ENCODE results near the gene BAMBI.

Gene BAMBI

GRCh38 chr10:28705472-28705871, 28.2 kb downstream of the BAMBI start:
- no peak for DNase-seq (ENCODE audit: low spot score)

GRCh38 chr10:28709001-28709710, 31.8 kb downstream of the BAMBI start:
- DNase-seq (ENCODE audit: low spot score), result no peak

- no peak for DNase-seq (ENCODE audit: low spot score)
Observed at GRCh38 chr10:28710202-28710886, 33.0 kb downstream of the BAMBI start.

GRCh38 chr10:28711041-28711440, 33.7 kb downstream of the BAMBI start:
- DNase-seq (ENCODE audit: low spot score), result no peak

DNA sequence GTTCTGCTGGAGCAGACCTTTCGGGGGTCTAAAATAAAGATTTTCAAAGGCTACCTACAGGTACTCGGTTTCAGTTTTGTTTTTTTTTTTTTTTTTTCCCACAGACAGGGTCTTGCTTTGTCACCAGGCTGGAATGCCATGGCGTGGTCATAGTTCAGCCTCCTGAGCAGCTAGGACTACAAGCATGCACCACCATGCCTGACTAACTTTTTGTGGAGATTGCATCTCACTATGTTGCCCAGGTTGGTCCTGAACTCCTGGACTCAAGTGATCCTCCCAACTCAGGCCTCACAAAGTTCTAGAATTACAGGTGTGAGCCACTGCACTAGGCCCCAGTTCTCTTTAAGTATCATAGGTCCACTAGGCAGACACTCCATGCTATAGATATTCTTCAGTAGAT, 34.5 kb downstream of the BAMBI start:
- no peak for DNase-seq (ENCODE audit: low spot score)

DNA sequence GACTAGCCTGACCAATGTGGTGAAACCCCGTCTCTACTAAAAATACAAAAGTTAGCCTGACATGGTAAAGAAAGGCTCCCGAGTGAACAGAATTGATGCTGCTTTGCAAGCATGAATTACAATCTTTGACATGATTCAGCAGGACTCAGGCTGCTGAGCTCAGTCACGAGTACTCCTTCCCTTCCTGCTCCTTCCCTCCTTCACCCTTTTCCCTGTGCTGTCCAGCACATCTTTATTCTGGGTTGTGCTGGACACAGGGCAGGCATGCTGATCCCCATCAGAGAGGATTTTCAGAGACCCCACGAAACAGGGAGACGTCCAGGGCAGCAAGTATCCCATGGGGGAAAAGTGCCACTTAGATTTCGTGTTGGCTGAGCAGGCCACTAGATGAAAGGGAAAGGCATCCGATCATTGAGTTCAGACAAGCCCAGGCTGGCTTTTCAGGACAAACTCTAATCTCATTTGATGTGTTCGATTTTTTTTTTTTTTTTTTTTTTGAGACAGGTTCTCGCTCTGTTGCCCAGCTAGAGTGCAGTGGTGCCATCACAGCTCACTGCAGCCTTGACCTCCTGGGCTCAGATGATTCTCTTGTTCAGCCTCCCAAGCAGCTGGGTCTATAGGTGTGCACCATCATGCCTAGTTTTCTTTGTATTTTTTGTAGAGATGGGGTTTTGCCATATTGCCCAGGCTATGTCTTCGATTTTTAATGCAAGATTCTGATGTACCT, 36.5 kb downstream of the BAMBI start:
- no peak for DNase-seq (ENCODE audit: low spot score)

- DNase-seq (ENCODE audit: low spot score), result no peak
Observed at GRCh38 chr10:28714401-28715053, 37.2 kb downstream of the BAMBI start.

GRCh38 chr10:28715246-28715645, 37.9 kb downstream of the BAMBI start:
- DNase-seq (ENCODE audit: low spot score), result no peak

- no peak for DNase-seq (ENCODE audit: low spot score)
Observed at GRCh38 chr10:28715757-28716156, 38.4 kb downstream of the BAMBI start.

- no peak for DNase-seq (ENCODE audit: low spot score)
Observed at GRCh38 chr10:28716748-28717147, 39.4 kb downstream of the BAMBI start.

GRCh38 chr10:28717656-28718201, 40.4 kb downstream of the BAMBI start:
- DNase-seq (ENCODE audit: low spot score), result no peak

GRCh38 chr10:28719789-28720436, 42.6 kb downstream of the BAMBI start:
- peak; percentile 21 for DNase-seq (ENCODE audit: low spot score)

GRCh38 chr10:28721318-28721951, 44.1 kb downstream of the BAMBI start:
- DNase-seq (ENCODE audit: low spot score), result no peak

DNA sequence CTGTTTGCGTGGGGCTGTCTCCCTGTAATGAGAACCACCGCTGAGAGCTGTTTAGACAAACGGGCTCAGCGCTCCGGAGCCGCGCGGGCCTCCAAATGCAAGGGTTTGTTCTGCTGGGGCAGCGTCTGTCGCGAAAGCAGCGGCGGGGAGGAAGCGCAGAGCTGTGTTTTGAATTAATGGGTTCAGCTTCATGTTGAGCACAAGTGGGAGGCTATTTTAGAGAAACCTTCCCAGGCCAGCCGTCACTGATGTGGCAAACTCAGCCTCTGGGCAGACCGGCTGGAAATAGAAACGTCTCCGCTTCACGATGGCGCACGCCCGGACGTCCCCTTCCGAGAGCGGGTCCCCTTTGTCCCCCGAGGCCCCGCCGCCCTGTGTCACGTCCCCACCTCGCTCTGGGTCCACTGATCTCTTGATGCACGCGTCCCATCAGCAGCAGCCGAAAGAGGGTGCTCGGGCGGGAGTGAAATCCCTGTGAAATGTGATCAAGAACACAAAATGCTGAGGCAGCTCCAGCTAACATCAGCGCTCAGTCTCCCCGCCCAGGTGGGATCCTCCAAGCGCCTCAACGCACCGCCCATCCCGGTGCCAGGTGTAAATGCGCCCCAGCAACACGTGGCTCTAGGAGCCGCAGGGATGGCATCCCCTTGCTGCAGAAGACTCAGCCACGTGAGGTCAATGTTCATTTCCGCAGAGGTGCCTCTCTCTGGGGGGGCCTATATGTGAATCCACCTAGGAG, 44.9 kb downstream of the BAMBI start:
- DNase-seq (ENCODE audit: low spot score), result peak; percentile 53

DNA sequence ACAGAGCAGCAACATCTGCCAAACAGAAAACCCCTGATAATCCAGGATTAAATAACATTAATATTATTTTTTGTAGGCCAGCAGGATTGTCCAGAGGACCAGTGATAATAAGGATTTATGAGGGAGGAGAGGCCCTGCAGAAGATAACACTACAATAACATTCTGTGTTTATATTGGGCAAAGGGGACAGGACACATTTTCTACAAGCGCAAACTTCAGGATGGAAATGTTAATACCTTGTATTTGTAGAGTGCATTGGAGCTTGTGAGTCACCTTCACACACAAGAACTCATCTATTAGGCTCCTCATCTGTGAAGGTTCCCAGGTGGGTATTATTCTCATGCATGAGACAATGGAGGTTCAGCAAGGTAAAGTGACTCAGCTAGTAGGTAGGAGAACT, 51.0 kb downstream of the BAMBI start:
- no peak for DNase-seq (ENCODE audit: low spot score)

- no peak for DNase-seq (ENCODE audit: low spot score)
Observed at GRCh38 chr10:28730031-28730778, 52.9 kb downstream of the BAMBI start.

GRCh38 chr10:28732091-28732490, 54.8 kb downstream of the BAMBI start:
- DNase-seq (ENCODE audit: low spot score), result no peak

Measured in GM03348 (cell line).